MM.1S (cell line): ENCODE results near the gene MOB3B.
A peak's percentile ranks its signal among the peaks of the same experiment; 100 is the strongest.

Source experiments
- DNase-seq: peaks from one replicate; pipeline ENCODE4 v3.0.0-alpha.2; 2015
- H2AFZ ChIP-seq: fragments of 300-600 bp; sonication (generic); 2 replicates; pipeline ENCODE4 v1.6.0; 2016; ENCODE audit warnings: antibody characterized with exemption, low read length
- H3F3A ChIP-seq: fragments of 300-600 bp; sonication (generic); 2 replicates; pipeline ENCODE4 v1.6.1; 2016; ENCODE audit warnings: mild to moderate bottlenecking, antibody characterized with exemption, low read length, moderate library complexity, mixed read lengths; ENCODE audit not compliant: insufficient read depth
- H3K27ac ChIP-seq: fragments of 300-600 bp; sonication (generic); 2 replicates; pipeline ENCODE4 v1.5.1; 2016; ENCODE audit warnings: mild to moderate bottlenecking, low read length
- H3K27me3 ChIP-seq: fragments of 300-600 bp; sonication (generic); replicated peaks from 2 replicates; pipeline ENCODE4 v1.6.0; 2016; ENCODE audit warnings: low read length; ENCODE audit not compliant: insufficient read depth
- H3K36me3 ChIP-seq: fragments of 300-600 bp; sonication (generic); replicated peaks from 2 replicates; pipeline ENCODE4 v1.6.1; 2016; ENCODE audit warnings: mild to moderate bottlenecking, low read length, mixed read lengths; ENCODE audit not compliant: insufficient read depth
- H3K4me1 ChIP-seq: fragments of 300-600 bp; sonication (generic); 2 replicates; pipeline ENCODE4 v1.6.1; 2016; ENCODE audit warnings: low read length, mixed read lengths
- H3K4me2 ChIP-seq: fragments of 300-600 bp; sonication (generic); 2 replicates; pipeline ENCODE4 v1.6.0; 2016; ENCODE audit warnings: low read depth, low read length
- H3K4me3 ChIP-seq: fragments of 300-600 bp; sonication (generic); 2 replicates; pipeline ENCODE4 v1.5.1; 2016; ENCODE audit warnings: low read length, mixed read lengths
- H3K79me2 ChIP-seq: fragments of 300-600 bp; sonication (generic); 2 replicates; pipeline ENCODE4 v1.6.1; 2016; ENCODE audit warnings: mixed run types, low read length, mixed read lengths
- H3K9ac ChIP-seq: fragments of 300-600 bp; sonication (generic); 2 replicates; pipeline ENCODE4 v1.6.1; 2016; ENCODE audit warnings: low read length, mixed read lengths
- H3K9me2 ChIP-seq: fragments of 300-600 bp; sonication (generic); replicated peaks from 2 replicates; pipeline ENCODE4 v1.6.1; 2016; ENCODE audit warnings: mild to moderate bottlenecking, low read length, mixed read lengths; ENCODE audit not compliant: insufficient read depth
- H3K9me3 ChIP-seq: fragments of 300-600 bp; sonication (generic); replicated peaks from 2 replicates; pipeline ENCODE4 v1.6.1; 2016; ENCODE audit warnings: mild to moderate bottlenecking, low read length, mixed read lengths; ENCODE audit not compliant: insufficient read depth
- H4K20me1 ChIP-seq: fragments of 300-600 bp; sonication (generic); 2 replicates; pipeline ENCODE4 v1.6.1; 2016; ENCODE audit warnings: mild to moderate bottlenecking, low read length, moderate library complexity, mixed read lengths; ENCODE audit not compliant: insufficient read depth
- EZH2 ChIP-seq: fragments of 300-600 bp; sonication (generic); optimal IDR thresholded peaks from 2 replicates; pipeline ENCODE3; 2017; ENCODE audit warnings: low read depth, mild to moderate bottlenecking, antibody characterized with exemption, low read length, mixed read lengths
- EZH2phosphoT487 ChIP-seq: fragments of 300-600 bp; sonication (generic); IDR thresholded peaks from 2 replicates; pipeline ENCODE4 v1.6.1; 2018; ENCODE audit warnings: antibody characterized with exemption, low read length
- TF ChIP-seq, protein P1 (sequence below): fragments of 300-600 bp; sonication (generic); IDR thresholded peaks from 2 replicates; pipeline ENCODE4 v1.5.1; 2016; ENCODE audit warnings: antibody characterized with exemption, low read length, mixed read lengths

MOB3B gene

DNA sequence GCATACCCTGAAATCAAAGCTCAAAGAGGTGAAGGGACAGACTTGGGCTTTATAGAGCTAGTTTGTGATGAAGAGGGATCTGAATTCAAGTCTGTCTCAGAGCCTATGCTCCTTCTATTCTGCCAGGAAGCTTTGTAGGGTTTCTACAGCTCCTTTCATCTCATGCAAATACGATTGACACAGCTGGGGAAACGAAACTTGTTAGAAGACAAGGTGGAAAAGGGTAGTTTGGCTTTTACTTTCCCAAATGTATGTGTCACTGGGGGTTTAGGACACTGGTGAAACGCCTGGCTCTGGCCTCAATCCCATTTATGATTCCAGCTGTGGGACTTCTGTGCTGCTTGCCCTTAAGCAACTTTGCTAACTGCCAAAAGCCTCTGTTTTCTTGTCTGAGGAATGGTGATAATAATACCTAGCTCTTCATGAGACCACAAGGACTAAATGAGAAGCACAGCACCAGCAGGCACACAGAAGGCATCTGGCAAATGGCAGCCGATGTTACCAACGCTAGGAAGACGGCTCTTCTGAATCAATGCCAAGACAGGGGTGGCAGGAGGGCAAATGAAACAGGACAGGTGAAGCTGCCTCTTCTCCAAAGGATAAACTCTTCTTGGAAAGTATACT lies 162.3 kb downstream of the MOB3B start:
- Histone ChIP-seq H3K27me3 (no peaks in the 10 kb centered on the region), H3F3A (peaks cover 17% of the 10 kb centered on the region), H3K4me2 (peak overlapping the region; percentile 81), H3K79me2 (no peaks in the 10 kb centered on the region), H3K36me3 (no peaks in the 10 kb centered on the region), H3K9me3 (no peaks in the 10 kb centered on the region), H3K27ac (peak overlapping the region; percentile 20; the same call in 1 of the 2 replicates), H3K9ac (no peak overlapping the region), H3K9me2 (no peaks in the 10 kb centered on the region), H4K20me1 (no peaks in the 10 kb centered on the region), H2AFZ (no peak overlapping the region), H3K4me1 (peaks cover 28% of the 10 kb centered on the region), H3K4me3 (peak overlapping the region; percentile 34; the same call in 1 of the 2 replicates)
- TF ChIP-seq, protein P1, sequence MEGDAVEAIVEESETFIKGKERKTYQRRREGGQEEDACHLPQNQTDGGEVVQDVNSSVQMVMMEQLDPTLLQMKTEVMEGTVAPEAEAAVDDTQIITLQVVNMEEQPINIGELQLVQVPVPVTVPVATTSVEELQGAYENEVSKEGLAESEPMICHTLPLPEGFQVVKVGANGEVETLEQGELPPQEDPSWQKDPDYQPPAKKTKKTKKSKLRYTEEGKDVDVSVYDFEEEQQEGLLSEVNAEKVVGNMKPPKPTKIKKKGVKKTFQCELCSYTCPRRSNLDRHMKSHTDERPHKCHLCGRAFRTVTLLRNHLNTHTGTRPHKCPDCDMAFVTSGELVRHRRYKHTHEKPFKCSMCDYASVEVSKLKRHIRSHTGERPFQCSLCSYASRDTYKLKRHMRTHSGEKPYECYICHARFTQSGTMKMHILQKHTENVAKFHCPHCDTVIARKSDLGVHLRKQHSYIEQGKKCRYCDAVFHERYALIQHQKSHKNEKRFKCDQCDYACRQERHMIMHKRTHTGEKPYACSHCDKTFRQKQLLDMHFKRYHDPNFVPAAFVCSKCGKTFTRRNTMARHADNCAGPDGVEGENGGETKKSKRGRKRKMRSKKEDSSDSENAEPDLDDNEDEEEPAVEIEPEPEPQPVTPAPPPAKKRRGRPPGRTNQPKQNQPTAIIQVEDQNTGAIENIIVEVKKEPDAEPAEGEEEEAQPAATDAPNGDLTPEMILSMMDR = no peak
- TF ChIP-seq EZH2 (no peak), EZH2phosphoT487 (no peak)
- peak; percentile 56 for DNase-seq

DNA sequence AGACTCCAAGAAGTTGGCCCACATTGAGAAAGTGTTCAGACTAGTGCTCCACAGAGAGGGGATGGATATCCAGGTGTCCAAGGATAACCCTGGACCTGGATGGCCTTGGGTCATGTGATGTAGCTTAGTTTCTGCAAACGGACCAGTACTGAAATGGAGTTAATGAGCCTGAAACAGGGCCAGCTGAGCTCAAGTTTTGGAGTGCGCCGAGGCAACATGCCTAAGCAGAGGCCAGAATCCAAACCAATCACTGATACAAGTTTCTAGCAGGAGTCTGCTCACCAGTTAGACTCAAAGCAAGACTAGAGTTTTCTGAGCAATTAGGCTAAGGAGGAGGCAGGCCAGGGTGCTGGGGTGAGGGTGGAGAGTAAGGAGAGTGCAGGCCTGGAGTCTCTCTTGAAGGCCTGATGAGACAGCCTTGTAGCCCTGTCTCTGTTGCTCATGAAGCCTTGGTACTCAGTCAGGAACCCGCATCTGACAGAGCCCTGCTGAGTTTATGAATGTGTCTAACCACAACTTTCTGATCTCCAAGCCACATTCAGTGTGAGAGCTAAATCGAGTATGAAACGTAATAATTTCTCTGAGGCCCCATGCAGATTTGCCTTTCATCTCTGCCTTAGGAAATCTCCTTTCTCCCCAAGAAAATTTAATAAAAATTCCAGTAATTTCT lies 163.8 kb downstream of the MOB3B start:
- H3K4me2 ChIP-seq = peak overlapping the region; percentile 81
- H3K27ac ChIP-seq = peak overlapping the region; percentile 39; the same call in 1 of the 2 replicates
- peak; percentile 70 for DNase-seq
- no peaks in the 10 kb centered on the region for H3K27me3 ChIP-seq
- H3K4me3 ChIP-seq = no peak overlapping the region
- no peak for TF ChIP-seq EZH2phosphoT487
- TF ChIP-seq, protein P1 = no peak
- TF ChIP-seq EZH2 = no peak
- H3K9me2 ChIP-seq = no peaks in the 10 kb centered on the region
- no peaks in the 10 kb centered on the region for H3K36me3 ChIP-seq
- H3F3A ChIP-seq = peaks cover 17% of the 10 kb centered on the region
- peaks cover 28% of the 10 kb centered on the region for H3K4me1 ChIP-seq
- no peak overlapping the region for H2AFZ ChIP-seq
- H4K20me1 ChIP-seq = no peaks in the 10 kb centered on the region
- no peak overlapping the region for H3K9ac ChIP-seq
- H3K9me3 ChIP-seq = no peaks in the 10 kb centered on the region
- H3K79me2 ChIP-seq = no peaks in the 10 kb centered on the region

DNA sequence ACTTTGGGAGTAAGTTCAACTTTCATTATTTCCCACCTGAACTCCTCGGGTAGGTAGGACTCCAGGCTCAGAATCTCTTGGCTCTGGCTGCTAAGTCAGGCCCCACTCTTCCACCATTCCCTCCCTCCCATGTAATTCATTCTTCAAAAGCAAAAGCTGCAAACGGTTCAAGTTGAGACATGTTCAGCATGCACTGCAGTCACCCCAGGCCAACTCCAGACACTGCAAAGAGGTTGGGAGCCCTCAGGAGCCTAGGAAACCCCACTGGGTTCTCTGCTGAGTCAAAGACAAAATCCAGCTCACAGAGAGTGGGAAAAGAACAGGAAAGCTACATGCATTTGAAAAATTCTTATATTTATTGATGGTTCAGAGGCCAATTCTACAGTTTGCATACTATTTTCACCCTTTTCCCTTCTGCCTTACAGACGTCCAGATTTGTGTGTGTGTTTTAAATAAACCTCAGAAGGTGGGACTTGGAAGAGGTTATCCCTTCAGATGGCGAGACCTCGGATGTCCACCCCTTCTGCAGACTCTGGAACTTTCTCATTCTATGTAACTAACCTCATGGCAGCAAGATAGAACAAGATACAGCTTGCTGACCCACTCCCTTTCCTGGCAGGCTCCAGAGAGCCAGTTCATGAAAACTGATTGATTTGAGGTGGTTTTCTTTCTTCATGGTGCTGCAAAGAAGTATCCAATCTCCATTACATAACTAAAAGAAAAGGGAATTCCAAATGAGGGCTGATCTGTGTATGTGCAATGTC lies 167.0 kb downstream of the MOB3B start:
- peaks cover 17% of the 10 kb centered on the region for H3F3A ChIP-seq
- peaks cover 25% of the 10 kb centered on the region for H3K4me1 ChIP-seq
- TF ChIP-seq, protein P1 = no peak
- TF ChIP-seq EZH2 (no peak), EZH2phosphoT487 (no peak)
- no peak for DNase-seq
- no peak overlapping the region for H3K9ac ChIP-seq
- no peaks in the 10 kb centered on the region for H3K79me2 ChIP-seq
- H3K4me2 ChIP-seq = no peak overlapping the region
- no peak overlapping the region for H2AFZ ChIP-seq
- no peaks in the 10 kb centered on the region for H3K36me3 ChIP-seq
- no peak overlapping the region for H3K4me3 ChIP-seq
- H4K20me1 ChIP-seq = no peaks in the 10 kb centered on the region
- H3K27me3 ChIP-seq = no peaks in the 10 kb centered on the region
- no peak overlapping the region for H3K27ac ChIP-seq
- no peaks in the 10 kb centered on the region for H3K9me2 ChIP-seq
- H3K9me3 ChIP-seq = no peaks in the 10 kb centered on the region
